Stomach (tissue), 4 donors: ENCODE data around the gene NOP9.

Experiments
- CTCF ChIP-seq, 7 experiments: fragments of 450-650 bp in 4 of 7; fragments of 200-600 bp in 3 of 7; sonication (generic) in 3 of 7; IDR thresholded peaks; one replicate each; pipeline ENCODE4 v1.5.1; 2016 to 2019; ENCODE audit warnings: antibody characterized with exemption in 7 of 7, control low read depth in 2 of 7, mild to moderate bottlenecking in 1 of 7
- EP300 ChIP-seq: sonication (generic); formaldehyde crosslinking; IDR thresholded peaks from one replicate; pipeline ENCODE4 v1.6.1; 2017; ENCODE audit warnings: antibody characterized with exemption
- POLR2A ChIP-seq, 4 donors: fragments of 450-650 bp; IDR thresholded peaks; one replicate each; pipeline ENCODE4 v1.6.1; 2016; ENCODE audit warnings: antibody characterized with exemption in 4 of 4, control low read depth in 2 of 4, mild to moderate bottlenecking in 1 of 4, moderate library complexity in 1 of 4
- POLR2AphosphoS5 ChIP-seq, 3 donors: sonication (generic); formaldehyde crosslinking; IDR thresholded peaks; one replicate each; pipeline ENCODE4 v1.6.1; 2016; ENCODE audit warnings: antibody characterized with exemption in 3 of 3

GRCh38 chr14:24325963-24326362 is 26.3 kb downstream of the NOP9 start:
- TF ChIP-seq CTCF (IDR thresholded peaks at IDR 0.05): no peak
- TF ChIP-seq POLR2AphosphoS5 (IDR thresholded peaks at IDR 0.05): no peak
- TF ChIP-seq POLR2A (IDR thresholded peaks at IDR 0.05): no peak
- TF ChIP-seq EP300: no peak
